ENCODE measurements around the gene FOXP3.

- TF ChIP-seq CTCF (conservative IDR thresholded peaks at IDR 0.05 in 1 of 2, IDR thresholded peaks at IDR 0.05 in 1 of 2; ENCODE audit: low read depth in 1 of 2, low read length in 2 of 2) (no peak), EZH2 (IDR thresholded peaks at IDR 0.05; ENCODE audit: low read length, missing control alignments) (no peak)
Observed at GRCh38 chrX:49228185-49228584, 36.3 kb downstream of the FOXP3 start.
